Activated naive CD4-positive, alpha-beta T cell treated with anti-CD3 and anti-CD28 coated beads, Interleukin-2, amount 10 ng/mL, durations not matched to agents 5 hours and 36 hours (primary cell): Measurements from ENCODE around the gene HNRNPH3. TPM values are rescaled to one million over a fixed set of nuclear protein-coding genes. Genes with fewer than 3 reads are reported as not detected.

Experiments
- total RNA-seq, 2 experiments: library from RNA; stranded (reverse); gene quantifications; one replicate each; pipeline ENCODE4 v1.2.3, GENCODE V29; 2021

HNRNPH3 gene, protein sequence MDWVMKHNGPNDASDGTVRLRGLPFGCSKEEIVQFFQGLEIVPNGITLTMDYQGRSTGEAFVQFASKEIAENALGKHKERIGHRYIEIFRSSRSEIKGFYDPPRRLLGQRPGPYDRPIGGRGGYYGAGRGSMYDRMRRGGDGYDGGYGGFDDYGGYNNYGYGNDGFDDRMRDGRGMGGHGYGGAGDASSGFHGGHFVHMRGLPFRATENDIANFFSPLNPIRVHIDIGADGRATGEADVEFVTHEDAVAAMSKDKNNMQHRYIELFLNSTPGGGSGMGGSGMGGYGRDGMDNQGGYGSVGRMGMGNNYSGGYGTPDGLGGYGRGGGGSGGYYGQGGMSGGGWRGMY
- total RNA-seq = 100 to 1,000 TPM; 107 to 115 TPM

DNA sequence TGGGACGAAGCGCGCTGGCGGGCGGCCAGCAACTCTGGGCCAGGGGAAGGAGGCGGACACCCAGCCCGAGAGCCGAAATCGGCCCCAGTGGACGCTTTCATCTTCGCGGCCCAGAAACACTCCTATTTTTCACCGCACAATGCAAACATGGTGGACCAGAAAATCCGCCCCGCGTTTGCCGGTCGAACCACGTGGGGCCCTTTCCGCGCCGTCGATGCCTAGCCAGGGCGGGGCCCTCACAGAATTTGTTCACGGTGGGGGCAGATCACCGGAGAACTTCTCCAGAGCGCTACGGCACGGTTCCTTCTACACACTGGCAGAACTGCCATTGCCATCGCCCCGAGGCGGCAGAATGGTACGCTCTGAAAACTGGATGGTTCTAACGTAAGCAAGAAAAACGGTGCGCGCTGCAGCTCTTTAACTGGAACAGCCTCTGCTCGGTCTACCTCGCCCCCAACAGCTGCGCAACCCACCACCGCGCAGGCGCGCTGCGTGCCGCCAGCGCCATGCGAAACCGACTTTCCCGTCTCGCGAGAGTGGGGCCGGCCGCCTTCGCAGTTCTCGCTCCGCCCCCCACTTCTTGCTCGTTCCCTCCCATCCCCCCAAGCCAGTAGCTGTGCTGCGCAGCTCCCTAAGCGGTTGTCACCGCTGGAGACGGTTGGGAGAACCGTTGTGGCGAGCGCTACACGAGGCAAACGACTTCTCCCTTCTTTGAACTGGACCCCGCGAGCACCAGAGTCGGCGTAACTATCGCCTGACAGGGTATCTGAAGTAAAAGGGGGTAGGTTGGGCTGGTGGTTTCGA is at the start of gene HNRNPH3:
Gene HNRNPH3, plus strand, starts transcription at position 610 of the 804 bp plus-strand sequence. CDS start 5,158 bp downstream, outside the sequence.

DNA sequence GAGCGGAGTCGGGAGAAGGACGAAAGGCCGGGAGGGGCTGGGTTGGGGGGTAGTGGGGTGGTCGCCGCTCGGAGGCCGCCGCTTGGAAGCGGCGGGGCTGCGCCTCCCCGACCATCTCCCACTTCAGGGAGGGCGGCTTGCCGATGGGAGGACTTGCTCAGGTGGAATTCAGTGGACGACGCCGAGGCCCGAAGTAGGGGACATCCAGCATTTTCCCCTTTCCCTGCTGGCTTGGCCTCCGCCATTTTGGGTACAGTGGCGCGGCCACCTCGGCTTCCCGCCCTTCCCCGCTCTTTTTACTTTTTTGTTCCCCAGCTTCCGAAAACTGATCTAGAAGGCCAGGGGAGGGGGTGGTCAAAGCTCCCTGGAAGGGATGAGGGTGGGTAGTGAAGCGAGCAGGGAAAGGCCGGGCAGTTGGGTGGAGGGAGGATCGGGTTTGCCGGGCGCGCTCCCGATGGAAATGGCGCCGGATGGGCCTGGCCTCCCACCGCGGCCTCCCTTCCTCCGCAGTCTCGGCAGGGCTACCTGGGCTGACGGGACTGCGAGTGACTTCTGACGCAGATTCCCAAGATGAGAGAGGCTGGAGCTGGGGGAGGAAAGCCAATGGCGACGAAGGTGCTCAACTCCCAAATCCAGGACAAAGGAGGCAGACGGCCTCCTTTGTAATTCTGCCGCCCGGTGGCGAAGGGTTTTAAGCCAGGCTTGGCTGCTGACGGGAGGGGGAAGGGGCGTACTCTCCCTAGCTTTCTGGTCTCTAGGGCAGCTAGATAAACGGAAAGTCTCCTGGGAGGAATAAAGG is 594 bp downstream of the HNRNPH3 start, which contains the start of gene PBLD:
Gene PBLD, minus strand, starts transcription at position 670 of the 799 bp plus-strand sequence. CDS start 26,084 bp downstream, outside the sequence.

Other genes with a start within 250 kb of the HNRNPH3 start
- gene MYPN, start 222.6 kb upstream of the HNRNPH3 start, total RNA-seq = not detected
- not detected for gene ATOH7, start 100.0 kb upstream of the HNRNPH3 start, total RNA-seq
- 1 to 10 TPM; 2.0 to 2.7 TPM for gene PBLD, start 864 bp downstream of the HNRNPH3 start, total RNA-seq
- 10 to 100 TPM; 12.0 to 15.0 TPM for gene RUFY2, start 75.2 kb downstream of the HNRNPH3 start, total RNA-seq
- 10 to 100 TPM; 29.2 to 33.7 TPM for gene DNA2, start 139.9 kb downstream of the HNRNPH3 start, total RNA-seq
- 10 to 100 TPM; 15.2 to 17.3 TPM for gene SLC25A16, start 195.5 kb downstream of the HNRNPH3 start, total RNA-seq
- 1 to 10 TPM; 2.8 to 2.9 TPM for gene TET1, start 228.3 kb downstream of the HNRNPH3 start, total RNA-seq